B cell (primary cell): Measurements from ENCODE around the gene RPA3. TPM values are rescaled to one million over a fixed set of nuclear protein-coding genes. Genes with fewer than 3 reads are reported as not detected.
A peak's percentile ranks its signal among the peaks of the same experiment; 100 is the strongest.

Source experiments
- ATAC-seq: fragments of 200-7000 bp; cut with Tn5 transposase; one replicate; pipeline ENCODE4 v1.10.0; 2021; ENCODE audit warnings: low read depth, mild to moderate bottlenecking, moderate number of reproducible peaks, moderate library complexity
- CTCF ChIA-PET: fragments of 350-600 bp; sonication (Branson Sonifier 250); formaldehyde crosslinking; loops from one replicate; lab custom pipeline; 2021; ENCODE audit warnings: antibody characterized with exemption, inconsistent platforms; lab: Charles Lee
- POLR2A ChIA-PET: fragments of 350-600 bp; sonication (Branson Sonifier 250); formaldehyde crosslinking; loops from one replicate; lab custom pipeline; 2021; ENCODE audit warnings: antibody characterized with exemption; lab: Charles Lee
- DNase-seq: peaks from one replicate; pipeline ENCODE4 v3.0.0; 2013
- H2AFZ ChIP-seq: 2 replicates; pipeline ENCODE4 v1.6.1; 2012; ENCODE audit warnings: mild to moderate bottlenecking, low read depth, low read length; ENCODE audit not compliant: insufficient read depth, poor library complexity, severe bottlenecking
- H3K27ac ChIP-seq, 2 donors: 1 replicate in 1 of 2; 2 replicates in 1 of 2; pipeline ENCODE4 v1.5.1; 2012 to 2013; ENCODE audit warnings: low read length in 2 of 2, mild to moderate bottlenecking in 2 of 2, moderate library complexity in 1 of 2
- H3K27me3 ChIP-seq, 4 experiments: fragments of 200-600 bp in 1 of 4; sonication (generic) in 1 of 4; replicated peaks in 1 of 4; 1 replicate in 2 of 4; 2 replicates in 2 of 4; pipeline versions ENCODE4 v1.6.1 to v1.7.0; 2013 to 2016; ENCODE audit warnings: low read length in 3 of 4, mild to moderate bottlenecking in 2 of 4, mixed read lengths in 1 of 4, moderate library complexity in 1 of 4; ENCODE audit not compliant: insufficient read depth in 4 of 4, control insufficient read depth in 3 of 4; ENCODE audit errors: control extremely low read depth in 1 of 4
- H3K36me3 ChIP-seq, 2 experiments: replicated peaks in 1 of 2; 1 replicate in 1 of 2; 2 replicates in 1 of 2; pipeline versions ENCODE4 v1.6.1 to v1.7.1; 2013; ENCODE audit warnings: low read length in 1 of 2; ENCODE audit not compliant: insufficient read depth in 2 of 2, control insufficient read depth in 1 of 2; ENCODE audit errors: control extremely low read depth in 1 of 2, extremely low read depth in 1 of 2
- H3K4me1 ChIP-seq, 2 donors: fragments of 200-600 bp in 1 of 2; sonication (generic) in 1 of 2; 1 replicate in 1 of 2; 2 replicates in 1 of 2; pipeline versions ENCODE4 v1.5.1 to v1.6.1; 2013 to 2017; ENCODE audit warnings: low read length in 2 of 2; ENCODE audit not compliant: control insufficient read depth in 2 of 2, insufficient read depth in 2 of 2
- H3K4me2 ChIP-seq: replicated peaks from 2 replicates; pipeline ENCODE3; 2012; ENCODE audit warnings: mild to moderate bottlenecking, low read depth, low read length; ENCODE audit not compliant: poor library complexity, severe bottlenecking
- H3K4me3 ChIP-seq, 5 experiments: fragments of 200-600 bp in 1 of 5; sonication (generic) in 1 of 5; 1 replicate in 3 of 5; 2 replicates in 2 of 5; pipeline versions ENCODE4 v1.5.1 to v1.7.0; 2011 to 2016; ENCODE audit warnings: low read length in 4 of 5, mild to moderate bottlenecking in 4 of 5, low read depth in 2 of 5, control low read depth in 1 of 5, moderate library complexity in 1 of 5; ENCODE audit not compliant: insufficient read depth in 1 of 5; ENCODE audit errors: control extremely low read depth in 1 of 5, extremely low read depth in 1 of 5
- H3K79me2 ChIP-seq: fragments of 200-600 bp; sonication (generic); one replicate; pipeline ENCODE4 v1.6.0; 2016; ENCODE audit warnings: low read length; ENCODE audit not compliant: control insufficient read depth, insufficient read depth
- H3K9ac ChIP-seq: fragments of 200-600 bp; sonication (generic); 2 replicates; pipeline ENCODE4 v1.6.1; 2017; ENCODE audit warnings: mild to moderate bottlenecking, low read length, moderate library complexity
- H3K9me3 ChIP-seq, 3 donors: one replicate each; pipeline versions ENCODE4 v1.6.1 to v1.7.1; 2013; ENCODE audit warnings: low read length in 2 of 3; ENCODE audit not compliant: control insufficient read depth in 2 of 3, insufficient read depth in 1 of 3; ENCODE audit errors: control extremely low read depth in 1 of 3
- H4K20me1 ChIP-seq: 2 replicates; pipeline ENCODE4 v1.6.0; 2012; ENCODE audit warnings: mild to moderate bottlenecking, low read length; ENCODE audit not compliant: insufficient read depth, control insufficient read depth, poor library complexity, severe bottlenecking
- H3K27ac Mint-ChIP-seq: one replicate; pipeline ENCODE4 v1.8.0; 2021; ENCODE audit warnings: mixed read lengths
- H3K27me3 Mint-ChIP-seq: one replicate; pipeline ENCODE4 v1.8.0; 2021; ENCODE audit warnings: mixed read lengths
- H3K4me1 Mint-ChIP-seq: one replicate; pipeline ENCODE4 v1.8.0; 2021; ENCODE audit warnings: mixed read lengths
- H3K4me3 Mint-ChIP-seq: one replicate; pipeline ENCODE4 v1.8.0; 2021; ENCODE audit warnings: mixed read lengths
- H3K9me3 Mint-ChIP-seq: one replicate; pipeline ENCODE4 v1.8.0; 2022; ENCODE audit warnings: mixed read lengths; ENCODE audit not compliant: insufficient read depth
- EZH2 ChIP-seq: IDR thresholded peaks from 2 replicates; pipeline ENCODE4 v1.6.1; 2012; ENCODE audit warnings: borderline replicate concordance, low read depth, mild to moderate bottlenecking, moderate library complexity, low read length; ENCODE audit not compliant: insufficient read depth, poor library complexity, severe bottlenecking
- WGBS: methylation state at CpG from one replicate; pipeline ENCODE4 v1.1.5; 2013; ENCODE audit warnings: missing lambda C conversion rate; ENCODE audit not compliant: insufficient coverage; 5-methylcytosine and 5-hydroxymethylcytosine counted together
- intact Hi-C: fragments of 100-400 bp; cut with micrococcal nuclease; formaldehyde crosslinking; loops from one replicate; pipeline ENCODE4 v1.10.0; 2022
- polyA plus RNA-seq: library from polyadenylated mRNA; depleted of rRNA; stranded (reverse); fragments of >200 nt; gene quantifications from 2 replicates; pipeline ENCODE4 v1.2.3, GENCODE V29; 2012
- total RNA-seq, 2 donors: library from RNA; stranded (reverse); fragments of 120-200 nt in 1 of 2; gene quantifications; 1 replicate in 1 of 2; 2 replicates in 1 of 2; pipeline versions ENCODE4 v1.2.3 to v1.2.4, GENCODE V29; 2013 to 2022
- TF ChIP-seq, protein P1 (sequence below): fragments of 200-600 bp; IDR thresholded peaks from one replicate; pipeline ENCODE4 v1.8.0; 2022; ENCODE audit warnings: antibody characterized with exemption, mild to moderate bottlenecking

Gene RPA3
- total and polyA plus RNA-seq, 2 donors (not counting 1 experiment from before 2014, with no cell fraction given), result 25.6 to 49.3 TPM

DNA sequence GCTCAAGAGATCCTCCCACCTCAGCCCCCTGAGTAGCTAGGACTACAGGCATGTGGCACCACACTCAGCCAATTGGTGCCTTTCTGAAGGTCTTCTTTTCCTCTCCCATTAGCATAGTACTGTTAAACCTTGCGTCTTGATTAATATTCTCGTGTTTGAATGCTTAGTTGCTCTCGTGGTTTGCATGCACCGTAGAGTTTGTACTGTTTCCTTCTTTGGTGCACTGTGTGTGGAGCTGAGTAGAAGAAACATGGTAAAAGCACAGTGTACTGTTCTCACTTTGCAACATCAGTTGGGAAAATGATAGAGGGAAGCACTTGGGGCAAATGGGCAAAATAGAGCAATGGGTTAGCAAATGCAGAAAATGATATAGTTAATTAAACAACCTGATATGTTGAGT lies 27.6 kb upstream of the RPA3 start:
- intact Hi-C loops, result no loop called here
- TF ChIP-seq EZH2, result no peak
- TF ChIP-seq, protein P1, sequence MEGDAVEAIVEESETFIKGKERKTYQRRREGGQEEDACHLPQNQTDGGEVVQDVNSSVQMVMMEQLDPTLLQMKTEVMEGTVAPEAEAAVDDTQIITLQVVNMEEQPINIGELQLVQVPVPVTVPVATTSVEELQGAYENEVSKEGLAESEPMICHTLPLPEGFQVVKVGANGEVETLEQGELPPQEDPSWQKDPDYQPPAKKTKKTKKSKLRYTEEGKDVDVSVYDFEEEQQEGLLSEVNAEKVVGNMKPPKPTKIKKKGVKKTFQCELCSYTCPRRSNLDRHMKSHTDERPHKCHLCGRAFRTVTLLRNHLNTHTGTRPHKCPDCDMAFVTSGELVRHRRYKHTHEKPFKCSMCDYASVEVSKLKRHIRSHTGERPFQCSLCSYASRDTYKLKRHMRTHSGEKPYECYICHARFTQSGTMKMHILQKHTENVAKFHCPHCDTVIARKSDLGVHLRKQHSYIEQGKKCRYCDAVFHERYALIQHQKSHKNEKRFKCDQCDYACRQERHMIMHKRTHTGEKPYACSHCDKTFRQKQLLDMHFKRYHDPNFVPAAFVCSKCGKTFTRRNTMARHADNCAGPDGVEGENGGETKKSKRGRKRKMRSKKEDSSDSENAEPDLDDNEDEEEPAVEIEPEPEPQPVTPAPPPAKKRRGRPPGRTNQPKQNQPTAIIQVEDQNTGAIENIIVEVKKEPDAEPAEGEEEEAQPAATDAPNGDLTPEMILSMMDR, result no peak
- Histone ChIP-seq H3K4me3 (no peak overlapping the region), H3K4me1 (peaks cover 10 to 17% of the 10 kb centered on the region in 2 donors), H3K27me3 (no peaks in the 10 kb centered on the region), H3K36me3 (peaks cover 0 to 1% of the 10 kb centered on the region in 2 experiments), H3K27ac (no peak overlapping the region), H2AFZ (peak overlapping the region; percentile 10), H3K79me2 (peaks cover 9% of the 10 kb centered on the region), H3K4me2 (peak overlapping the region; percentile 47), H3K9ac (peak overlapping the region; percentile 3), H3K9me3 (no peaks in the 10 kb centered on the region), H4K20me1 (no peaks in the 10 kb centered on the region)
- H3K4me3 Mint-ChIP-seq, result peak overlapping the region; percentile 8
- H3K9me3 Mint-ChIP-seq, result no peaks in the 10 kb centered on the region
- no peak overlapping the region for H3K27ac Mint-ChIP-seq
- peak; percentile 11 for DNase-seq
- CTCF ChIA-PET, result interaction anchor here (0.8 kb wide), 1 partner anchor 290 kb away, joined by 4 read pairs; no protein-coding TSS in a partner anchor
- peaks cover 17% of the 10 kb centered on the region for H3K4me1 Mint-ChIP-seq
- ATAC-seq, result peak; percentile 31
- H3K27me3 Mint-ChIP-seq, result no peaks in the 10 kb centered on the region
- 13% methylated on average over 4 of the region's 4 CpGs for WGBS
- POLR2A ChIA-PET, result no interaction called here

DNA sequence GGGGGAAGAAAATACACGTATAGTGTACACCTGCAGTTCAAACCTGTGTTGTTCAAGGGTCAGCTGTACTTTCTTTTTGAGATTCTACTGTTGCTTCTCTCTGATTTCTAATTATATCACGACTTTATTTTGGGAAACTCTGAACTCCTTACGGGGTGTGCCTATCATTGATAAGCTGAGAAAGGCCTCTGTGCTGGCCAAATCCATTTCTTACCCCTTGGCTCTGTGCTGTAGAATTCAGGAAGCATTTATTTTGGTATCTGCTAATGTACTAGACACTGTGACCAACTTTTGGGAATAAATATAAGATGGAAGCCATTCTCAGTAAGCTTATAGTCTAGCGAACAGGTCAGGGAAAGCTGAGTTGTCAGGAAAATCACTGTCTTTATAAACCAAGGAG lies 26.9 kb upstream of the RPA3 start:
- WGBS, result no CpG with 5 or more reads among the region's 4 CpGs
- ATAC-seq, result no peak
- Mint-ChIP-seq H3K4me1 (peaks cover 16% of the 10 kb centered on the region), H3K9me3 (no peaks in the 10 kb centered on the region), H3K27ac (peak overlapping the region; percentile 21), H3K4me3 (no peak overlapping the region), H3K27me3 (no peaks in the 10 kb centered on the region)
- ChIA-PET CTCF (interaction anchor here (1.4 kb wide), 1 partner anchor 445 kb away, joined by 4 read pairs; no protein-coding TSS in a partner anchor), POLR2A (no interaction called here)
- H3K4me3 ChIP-seq, result no peak overlapping the region
- no peak overlapping the region for H3K9ac ChIP-seq
- TF ChIP-seq EZH2, result no peak
- TF ChIP-seq, protein P1, result no peak
- H3K9me3 ChIP-seq, result no peaks in the 10 kb centered on the region
- DNase-seq, result no peak
- no peak overlapping the region for H3K27ac ChIP-seq
- H3K79me2 ChIP-seq, result peaks cover 9% of the 10 kb centered on the region
- H3K36me3 ChIP-seq, result peaks cover 0 to 1% of the 10 kb centered on the region in 2 experiments
- peaks cover 10 to 17% of the 10 kb centered on the region in 2 donors for H3K4me1 ChIP-seq
- H2AFZ ChIP-seq, result no peak overlapping the region
- H3K4me2 ChIP-seq, result no peak overlapping the region
- no peaks in the 10 kb centered on the region for H4K20me1 ChIP-seq
- no peaks in the 10 kb centered on the region for H3K27me3 ChIP-seq
- intact Hi-C loops, result no loop called here
